HG03025 (cell line): Measurements from ENCODE around the gene PRKG1.

Experiments used
- ATAC-seq: cut with Tn5 transposase; IDR thresholded peaks from one replicate; pipeline ENCODE4 v1.9.1; 2021; ENCODE audit warnings: mild to moderate bottlenecking, moderate library complexity; ENCODE audit not compliant: unreplicated experiment, low FRiP score

PRKG1 gene

GRCh38 chr10:52256832-52257691 is 1182.8 kb downstream of the PRKG1 start:
- ATAC-seq = peak; percentile 99

DNA sequence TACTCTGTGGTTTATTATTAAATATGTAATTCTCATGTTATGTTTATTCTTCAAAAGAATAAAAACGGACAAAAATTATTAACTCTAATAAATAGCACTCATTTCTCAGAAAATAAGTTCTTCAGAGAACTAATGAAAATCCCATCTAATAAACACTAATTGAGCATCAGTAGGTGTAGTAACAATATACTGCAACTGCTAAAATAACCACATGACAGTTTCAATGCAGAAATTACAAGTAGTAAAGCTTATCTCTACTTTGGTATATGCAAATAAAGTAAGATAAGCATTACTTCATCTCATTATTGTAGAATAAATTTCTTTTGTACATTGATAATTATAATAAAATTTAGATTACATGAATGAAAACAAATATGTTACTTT is 1183.4 kb downstream of the PRKG1 start:
- ATAC-seq = peak; percentile 79

GRCh38 chr10:52258799-52259425 is 1184.6 kb downstream of the PRKG1 start:
- ATAC-seq = no peak

- no peak for ATAC-seq
Observed at GRCh38 chr10:52259426-52259812, 1185.1 kb downstream of the PRKG1 start.

DNA sequence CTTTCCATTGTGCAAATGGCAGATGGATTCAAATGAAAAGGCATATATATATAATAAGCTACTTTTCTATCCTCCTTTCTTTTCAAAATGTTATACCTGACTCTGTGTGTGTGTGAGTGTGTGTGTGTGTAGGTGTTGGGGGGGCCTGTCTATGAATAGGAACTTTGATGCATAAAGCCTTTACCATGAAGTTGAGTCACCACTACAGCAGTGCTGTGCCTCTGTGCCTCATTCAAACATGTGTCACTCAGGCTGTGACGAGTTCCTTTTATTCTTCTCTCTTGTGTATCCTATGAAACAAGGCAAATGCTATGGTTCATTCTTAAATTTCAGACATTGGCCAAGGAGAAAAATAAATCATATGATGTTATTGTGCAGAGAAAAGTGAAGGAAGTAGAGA is 1187.1 kb downstream of the PRKG1 start:
- no peak for ATAC-seq

GRCh38 chr10:52265131-52265926 is 1191.0 kb downstream of the PRKG1 start:
- ATAC-seq = no peak

- no peak for ATAC-seq
Observed at GRCh38 chr10:52266858-52267257, 1192.6 kb downstream of the PRKG1 start.

GRCh38 chr10:52268790-52269189 is 1194.5 kb downstream of the PRKG1 start:
- no peak for ATAC-seq

- no peak for ATAC-seq
Observed at GRCh38 chr10:52269233-52269632, 1194.9 kb downstream of the PRKG1 start.

DNA sequence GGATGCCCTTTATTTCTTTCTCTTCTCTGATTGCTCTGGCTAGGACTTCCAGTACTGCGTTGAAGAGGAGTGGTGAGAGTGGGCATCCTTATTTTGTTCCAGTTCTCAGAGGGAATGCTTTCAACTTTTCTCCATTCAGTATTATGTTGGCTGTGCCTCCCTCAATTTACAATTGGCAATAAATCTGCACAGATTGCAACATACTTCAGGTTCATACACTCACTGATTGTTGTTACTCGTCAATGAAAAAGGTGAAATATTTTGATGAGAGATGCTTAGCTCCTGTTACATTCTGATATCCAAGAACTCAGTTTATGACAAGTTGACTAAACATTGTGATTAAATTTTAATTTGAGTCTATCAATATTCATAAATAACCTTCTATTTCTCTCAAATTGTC is 1201.9 kb downstream of the PRKG1 start:
- no peak for ATAC-seq

DNA sequence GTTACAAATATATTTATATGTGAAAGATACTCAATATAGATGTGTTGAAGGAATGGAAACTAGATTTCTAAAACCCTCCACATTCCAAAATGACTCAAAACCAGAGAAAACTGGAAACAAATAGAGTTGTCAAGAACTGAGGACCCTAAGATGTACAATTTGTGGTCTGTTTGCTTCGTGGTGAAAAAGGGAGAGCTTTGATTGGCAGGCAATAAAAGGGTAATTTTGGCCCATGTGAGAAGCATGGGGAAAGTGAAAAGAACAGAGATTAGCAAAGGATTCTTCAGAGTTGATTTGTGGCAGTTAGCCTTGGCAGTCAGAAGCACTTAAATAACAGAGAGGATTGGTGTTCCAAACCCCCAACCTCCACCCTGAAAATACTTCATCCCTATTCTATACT is 1202.7 kb downstream of the PRKG1 start:
- ATAC-seq = no peak

- ATAC-seq = no peak
Observed at GRCh38 chr10:52279546-52279945, 1205.3 kb downstream of the PRKG1 start.

- no peak for ATAC-seq
Observed at GRCh38 chr10:52280051-52280450, 1205.8 kb downstream of the PRKG1 start.

DNA sequence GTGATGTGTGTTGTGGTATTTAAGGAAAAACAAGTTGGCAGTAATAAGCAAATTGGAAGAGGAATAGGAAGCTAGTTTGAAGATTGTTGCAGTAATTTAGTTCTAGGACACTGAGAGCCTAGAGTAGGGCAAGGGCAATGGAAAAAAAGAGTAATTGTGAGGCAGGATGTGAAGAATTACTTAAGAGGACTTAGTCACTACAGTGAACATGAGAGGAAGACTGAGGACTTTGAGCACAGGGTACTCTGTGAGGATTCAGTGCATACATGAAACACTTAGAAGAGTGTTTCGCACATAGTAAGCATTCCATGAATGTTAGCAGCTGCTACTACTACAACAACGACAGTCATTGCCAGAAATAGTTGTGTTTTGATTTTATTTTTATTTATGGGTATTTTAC is 1208.9 kb downstream of the PRKG1 start:
- no peak for ATAC-seq

DNA sequence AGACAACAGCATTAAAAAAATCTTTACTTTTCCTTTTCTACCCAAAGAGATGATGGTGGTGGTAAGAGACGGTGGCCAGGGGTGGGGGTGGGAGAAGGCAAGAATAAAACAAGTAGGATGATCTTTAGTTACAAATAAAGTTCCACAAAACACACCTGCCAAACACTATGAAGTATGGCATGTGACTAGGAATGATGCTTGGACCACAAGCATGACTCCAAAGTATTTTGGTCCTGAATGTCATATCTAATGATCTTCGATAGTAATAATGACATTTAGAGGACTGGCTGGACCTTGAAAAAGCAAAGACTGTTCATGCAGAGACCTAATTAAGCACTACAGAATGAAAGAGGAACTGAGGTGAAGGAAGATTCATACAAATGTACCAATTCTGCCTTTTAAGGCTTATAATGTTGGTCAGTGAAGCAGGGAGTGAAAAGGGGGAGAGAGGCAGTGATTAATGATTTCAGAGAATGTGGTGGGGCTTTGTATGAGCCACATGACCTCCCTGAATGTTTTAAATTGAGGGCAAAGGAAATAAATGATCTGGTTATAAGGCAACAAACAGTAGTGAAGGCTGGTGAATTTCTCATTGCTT is 1210.2 kb downstream of the PRKG1 start:
- no peak for ATAC-seq

DNA sequence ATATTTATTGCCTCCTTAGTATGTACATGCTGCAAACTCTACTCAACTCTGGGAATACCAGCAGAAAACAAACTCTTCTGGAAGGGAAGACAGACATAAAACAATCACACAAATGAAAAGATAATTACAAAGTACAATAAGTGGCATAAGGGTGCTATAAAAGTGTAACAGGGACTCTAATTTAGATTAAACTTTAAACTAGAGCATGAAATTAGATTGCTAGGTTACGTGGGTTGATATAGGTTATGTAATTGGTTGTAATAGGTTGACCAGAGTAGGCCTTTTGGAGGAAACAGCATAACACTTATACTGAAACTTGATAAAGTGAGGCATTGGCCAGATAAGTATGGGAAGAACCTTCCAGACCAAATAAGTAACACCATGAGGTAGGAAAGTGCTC is 1213.6 kb downstream of the PRKG1 start:
- ATAC-seq = no peak

DNA sequence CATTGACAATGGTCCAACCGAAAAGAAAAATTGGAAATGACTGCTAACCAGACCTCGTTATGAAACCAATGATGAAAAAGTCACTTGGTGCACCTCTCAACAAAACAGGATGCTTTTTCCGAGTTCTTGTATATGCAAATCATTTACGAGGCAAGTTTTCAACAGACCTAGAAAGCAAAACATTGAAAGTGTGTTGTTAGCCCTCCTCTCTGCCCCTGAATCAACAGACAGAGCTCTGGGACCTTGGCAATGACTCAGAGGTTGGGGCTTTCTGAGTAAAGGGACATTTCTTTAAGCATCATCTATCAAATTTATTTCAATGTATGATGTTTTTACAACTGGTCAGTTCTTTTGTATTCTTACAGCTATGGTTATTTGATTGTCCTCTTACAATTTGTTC is 1223.5 kb downstream of the PRKG1 start:
- no peak for ATAC-seq

- ATAC-seq = no peak
Observed at GRCh38 chr10:52300599-52301277, 1226.5 kb downstream of the PRKG1 start.

- ATAC-seq = peak; percentile 68
Observed at GRCh38 chr10:52308251-52309031, 1234.2 kb downstream of the PRKG1 start.

DNA sequence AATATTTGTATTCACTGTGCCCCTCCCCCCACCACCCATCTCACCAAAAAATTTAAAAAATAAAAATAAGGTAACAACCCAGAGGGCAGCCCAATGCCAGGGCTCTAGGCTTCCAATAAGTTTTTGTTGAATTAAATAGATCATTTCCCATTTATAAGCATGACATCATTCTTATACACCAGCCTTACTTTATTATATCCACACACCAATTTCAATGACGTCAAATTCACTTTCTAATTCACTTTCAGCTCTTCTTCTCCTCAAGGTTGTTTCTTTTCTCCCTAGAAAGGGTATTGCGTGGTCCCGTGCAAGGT is 1238.6 kb downstream of the PRKG1 start:
- no peak for ATAC-seq
